Epithelial cell of proximal tubule (primary cell): ENCODE results near the gene RBM17. TPM values are rescaled to one million over a fixed set of nuclear protein-coding genes. Genes with fewer than 3 reads are reported as not detected.

ENCODE experiments used
- DNase-seq: peaks from one replicate; pipeline ENCODE4 v3.0.0-alpha.2; 2011; ENCODE audit warnings: low read depth
- H3K4me3 ChIP-seq: 2 replicates; pipeline ENCODE4 v1.5.1; 2011; ENCODE audit warnings: low read depth, mild to moderate bottlenecking, low read length
- total RNA-seq: library from RNA; depleted of rRNA; stranded (reverse); fragments of >200 nt; gene quantifications from 2 replicates; pipeline ENCODE4 v1.2.3, GENCODE V29; 2015
- TF ChIP-seq, protein P1 (sequence below): conservative IDR thresholded peaks from 2 replicates; pipeline ENCODE4 v1.5.1; 2012; ENCODE audit warnings: low read depth, mild to moderate bottlenecking, low read length

RBM17 gene
- total RNA-seq, 1 donor from 2014 or later = 57.3 TPM

DNA sequence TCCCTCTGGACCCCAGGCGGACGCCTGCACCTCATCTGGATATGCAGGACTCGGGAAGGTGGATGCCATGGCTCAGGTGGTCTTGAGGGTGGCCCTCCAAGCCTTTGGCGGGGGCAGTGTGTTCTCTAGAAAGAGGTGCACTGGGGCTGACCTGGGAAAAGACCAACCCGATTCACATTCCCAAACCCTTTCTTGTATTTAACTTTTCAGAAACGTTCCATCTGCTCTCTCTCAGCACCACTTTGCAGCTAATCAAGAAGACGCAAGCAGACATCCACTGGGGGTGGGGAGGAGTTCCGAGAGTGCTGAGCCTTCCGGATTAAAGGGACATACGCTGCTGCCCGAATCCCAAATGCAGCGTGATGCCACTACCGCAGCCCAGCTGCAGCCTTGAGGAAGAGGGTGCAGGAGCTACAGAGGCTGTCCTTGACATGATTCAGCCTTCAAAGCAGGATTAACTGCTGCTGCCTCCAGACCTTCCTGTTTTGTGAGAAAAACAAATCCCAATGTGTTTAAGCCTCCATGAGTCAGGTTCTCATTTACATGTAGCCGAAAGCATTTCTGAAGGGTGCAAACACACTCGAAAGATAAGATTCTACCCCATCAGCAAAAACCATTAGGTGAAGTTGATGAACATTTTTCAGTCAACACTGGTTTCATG lies 39.9 kb downstream of the RBM17 start:
- no peak for DNase-seq
- H3K4me3 ChIP-seq = no peak overlapping the region
- TF ChIP-seq, protein P1, sequence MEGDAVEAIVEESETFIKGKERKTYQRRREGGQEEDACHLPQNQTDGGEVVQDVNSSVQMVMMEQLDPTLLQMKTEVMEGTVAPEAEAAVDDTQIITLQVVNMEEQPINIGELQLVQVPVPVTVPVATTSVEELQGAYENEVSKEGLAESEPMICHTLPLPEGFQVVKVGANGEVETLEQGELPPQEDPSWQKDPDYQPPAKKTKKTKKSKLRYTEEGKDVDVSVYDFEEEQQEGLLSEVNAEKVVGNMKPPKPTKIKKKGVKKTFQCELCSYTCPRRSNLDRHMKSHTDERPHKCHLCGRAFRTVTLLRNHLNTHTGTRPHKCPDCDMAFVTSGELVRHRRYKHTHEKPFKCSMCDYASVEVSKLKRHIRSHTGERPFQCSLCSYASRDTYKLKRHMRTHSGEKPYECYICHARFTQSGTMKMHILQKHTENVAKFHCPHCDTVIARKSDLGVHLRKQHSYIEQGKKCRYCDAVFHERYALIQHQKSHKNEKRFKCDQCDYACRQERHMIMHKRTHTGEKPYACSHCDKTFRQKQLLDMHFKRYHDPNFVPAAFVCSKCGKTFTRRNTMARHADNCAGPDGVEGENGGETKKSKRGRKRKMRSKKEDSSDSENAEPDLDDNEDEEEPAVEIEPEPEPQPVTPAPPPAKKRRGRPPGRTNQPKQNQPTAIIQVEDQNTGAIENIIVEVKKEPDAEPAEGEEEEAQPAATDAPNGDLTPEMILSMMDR = no peak

DNA sequence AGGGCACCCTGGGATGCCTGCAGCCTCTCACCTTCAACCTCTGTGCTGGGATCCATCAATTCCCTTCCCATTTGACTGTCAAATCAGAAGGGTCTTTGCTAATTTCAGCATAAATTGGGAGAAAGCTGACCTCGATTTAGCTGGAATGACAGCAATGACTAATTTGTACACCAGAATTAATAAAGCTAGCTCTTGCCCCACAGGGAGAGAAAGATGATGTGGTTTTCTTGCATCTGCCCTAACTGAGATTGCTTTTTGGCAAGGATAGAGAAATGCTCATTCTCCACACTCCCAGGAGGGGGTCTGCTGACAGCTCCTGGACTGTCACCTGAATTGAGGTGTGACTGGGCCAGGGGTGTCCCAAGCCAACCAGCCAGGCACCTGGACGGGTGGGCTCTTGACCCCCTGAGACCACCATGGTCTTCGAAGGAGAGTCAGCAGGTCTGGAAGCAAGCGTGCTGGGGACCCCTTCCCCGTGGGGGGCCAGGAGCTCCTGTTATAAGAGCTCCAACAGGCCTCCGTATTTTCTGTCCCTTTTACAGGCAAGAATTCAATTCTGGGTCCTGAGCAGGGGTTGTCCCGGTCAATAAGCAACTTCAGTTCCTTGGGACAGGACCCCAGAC lies 42.1 kb downstream of the RBM17 start:
- TF ChIP-seq, protein P1 = no peak
- no peak for DNase-seq
- no peak overlapping the region for H3K4me3 ChIP-seq

DNA sequence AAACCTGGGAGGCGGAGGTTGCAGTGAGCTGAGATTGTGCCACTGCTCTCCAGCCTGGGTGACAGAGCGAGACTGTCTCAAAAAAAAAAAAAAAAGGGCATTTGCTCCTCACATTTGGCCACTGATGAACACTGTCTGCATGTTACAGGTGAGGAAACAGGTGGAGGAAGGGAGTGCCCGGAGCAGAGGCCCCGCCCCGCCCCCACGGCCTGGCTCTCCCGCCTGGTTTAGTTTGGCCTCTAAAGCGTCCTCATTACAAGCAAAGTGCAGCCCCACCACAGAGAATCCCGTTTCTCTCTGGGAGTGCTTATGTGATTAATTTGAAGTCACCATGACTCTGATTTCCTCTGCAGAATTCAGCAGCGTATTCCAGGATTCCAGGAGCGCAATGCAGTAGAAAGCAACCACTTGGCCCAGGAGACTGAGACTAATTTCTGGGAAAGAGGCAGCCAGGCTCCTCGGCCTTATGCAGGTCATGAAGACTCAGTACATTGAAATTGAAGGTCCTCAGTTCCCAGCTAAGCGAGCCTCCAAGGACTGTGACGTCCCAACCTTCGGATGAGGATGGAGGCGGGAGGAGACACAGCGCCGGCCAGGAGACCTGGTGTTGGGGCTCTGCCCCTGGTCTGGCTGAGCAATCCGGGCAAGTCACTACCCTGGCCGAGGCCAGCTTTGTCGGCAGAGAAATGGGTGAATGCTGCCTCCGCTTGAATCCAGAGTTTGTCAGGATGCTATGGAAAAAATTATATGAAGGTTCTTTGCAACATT lies 44.7 kb downstream of the RBM17 start:
- no peak overlapping the region for H3K4me3 ChIP-seq
- TF ChIP-seq, protein P1 = no peak
- DNase-seq = no peak

DNA sequence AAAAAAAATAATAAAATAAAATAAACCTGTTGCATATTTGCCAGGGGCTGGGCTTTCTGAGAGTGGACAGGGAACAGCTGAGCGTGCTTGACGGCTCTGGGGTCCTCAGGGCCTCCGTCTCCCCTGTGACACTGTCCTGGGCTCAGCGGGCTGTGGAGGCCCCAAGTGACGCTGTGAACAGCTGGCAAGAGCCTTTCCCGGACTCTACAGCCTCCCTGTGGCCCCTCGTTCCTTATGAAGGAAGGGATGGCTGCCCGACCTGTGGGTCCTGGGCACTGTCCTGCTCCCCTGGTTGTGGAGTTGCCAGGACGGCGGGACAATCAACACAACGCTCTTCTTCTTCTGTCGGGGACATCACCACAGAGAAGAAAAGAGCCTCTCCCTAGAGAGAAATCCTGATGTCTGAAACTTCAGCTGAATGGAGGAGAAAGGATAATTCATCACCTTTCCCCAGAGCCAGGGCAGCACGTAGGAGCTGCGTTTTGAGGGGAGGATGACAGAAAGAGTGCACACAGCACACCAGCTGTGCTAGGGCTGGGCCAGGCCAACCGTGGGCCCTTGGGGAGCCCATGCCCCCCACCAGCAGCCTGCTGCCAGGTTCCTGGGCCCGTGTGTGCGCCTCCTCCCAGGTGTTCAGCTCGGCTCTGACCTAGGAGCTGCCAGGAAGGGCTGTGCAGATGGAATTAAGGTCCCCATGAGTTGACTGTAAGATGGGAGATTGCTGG lies 45.4 kb downstream of the RBM17 start:
- no peak for DNase-seq
- TF ChIP-seq, protein P1 = no peak
- no peak overlapping the region for H3K4me3 ChIP-seq

DNA sequence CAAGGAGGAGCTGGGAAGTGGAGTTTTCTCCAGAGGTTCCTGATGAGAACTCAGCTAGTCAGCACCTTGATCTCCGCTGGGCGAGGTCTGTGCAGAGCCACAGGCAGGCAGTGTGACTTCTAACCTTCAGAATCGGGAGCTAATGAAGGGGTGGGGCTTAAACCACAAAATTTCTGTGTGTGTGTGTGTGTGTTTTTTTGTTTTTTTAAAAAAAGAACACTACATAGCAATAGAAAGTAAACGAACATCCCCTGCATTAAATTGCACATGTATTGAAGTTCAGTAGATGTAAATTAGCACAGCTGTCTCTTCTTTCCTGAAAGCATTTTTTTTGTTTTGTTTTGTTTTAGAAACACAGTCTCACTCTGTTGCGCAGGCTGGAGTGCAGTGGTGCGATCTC lies 46.2 kb downstream of the RBM17 start:
- no peak overlapping the region for H3K4me3 ChIP-seq
- TF ChIP-seq, protein P1 = no peak
- no peak for DNase-seq

DNA sequence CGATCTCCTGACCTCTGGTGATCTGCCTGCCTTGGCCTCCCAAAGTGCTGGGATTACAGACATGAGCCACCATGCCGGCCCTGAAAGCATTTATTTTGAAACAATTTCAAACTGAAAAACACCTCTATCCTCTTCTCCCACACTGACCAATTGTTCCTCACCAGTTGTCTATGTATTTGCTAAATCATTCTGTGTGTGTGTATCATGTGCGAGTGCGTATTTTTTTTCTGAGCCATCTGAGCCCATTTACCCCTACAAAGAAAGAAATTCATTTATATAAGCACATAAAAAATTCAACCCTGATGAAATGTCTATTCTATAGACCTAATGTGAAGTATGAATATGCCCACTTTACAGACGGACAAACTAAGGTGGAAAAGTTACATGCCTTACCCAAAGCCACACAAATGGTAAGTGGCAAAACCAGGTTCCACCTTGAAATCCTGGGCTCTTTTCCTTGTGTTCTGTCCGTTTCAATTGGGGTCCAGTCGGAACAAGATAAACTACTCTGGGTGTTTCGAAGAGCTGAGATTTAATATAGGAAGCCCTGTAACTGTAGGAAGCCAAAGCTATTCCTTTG lies 46.8 kb downstream of the RBM17 start:
- DNase-seq = no peak
- H3K4me3 ChIP-seq = no peak overlapping the region
- TF ChIP-seq, protein P1 = no peak
